ENCODE measurements around the gene GALNT17. TPM values are rescaled to one million over a fixed set of nuclear protein-coding genes. Genes with fewer than 3 reads are reported as not detected.

The GALNT17 gene
- total RNA-seq, 2 experiments from 2014 or later: not detected

DNA sequence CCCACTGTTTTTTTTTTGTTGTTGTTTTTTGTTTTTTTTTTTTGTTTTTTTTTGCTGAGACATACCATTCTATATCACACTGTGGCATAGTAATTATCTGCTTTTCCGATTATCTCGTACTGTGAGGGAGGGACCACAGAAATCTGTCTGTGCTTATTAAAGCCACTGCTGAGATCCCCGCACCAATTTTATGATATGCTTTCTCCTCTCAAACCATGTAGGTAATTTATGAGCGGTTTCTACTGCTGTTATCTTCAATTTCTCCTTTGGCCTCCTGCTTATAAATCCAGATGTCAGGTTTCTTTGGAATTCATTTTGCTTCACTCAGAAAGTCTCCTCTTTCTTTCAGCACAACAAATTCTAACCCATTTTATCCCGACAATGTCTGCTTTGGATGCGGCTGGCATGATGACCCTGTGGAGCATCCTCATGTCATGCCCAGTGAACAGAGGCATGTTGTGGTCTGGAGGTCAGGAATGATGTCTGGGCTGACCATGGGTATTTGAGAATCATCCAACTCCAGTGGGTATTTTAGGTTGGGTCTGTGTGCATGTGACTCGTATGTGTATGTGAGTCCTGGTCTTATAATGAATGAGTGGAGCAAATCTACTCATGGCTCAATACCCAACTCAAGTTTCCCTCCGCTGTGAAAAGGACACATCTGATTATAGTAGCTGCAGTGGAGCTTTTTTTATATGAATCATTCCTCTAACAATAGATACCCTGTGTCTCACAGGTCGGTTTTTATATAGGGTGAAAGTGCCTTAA lies 213.4 kb downstream of the GALNT17 start:
- H3K36me3 Mint-ChIP-seq: no peaks in the 10 kb centered on the region
- no peak for DNase-seq
- H3K4me3 Mint-ChIP-seq: no peak overlapping the region
- H3K27ac Mint-ChIP-seq: no peak overlapping the region
- H3K27me3 Mint-ChIP-seq: no peaks in the 10 kb centered on the region
- H3K9me3 Mint-ChIP-seq: peaks cover 12% of the 10 kb centered on the region
- no peaks in the 10 kb centered on the region for H3K4me1 Mint-ChIP-seq

DNA sequence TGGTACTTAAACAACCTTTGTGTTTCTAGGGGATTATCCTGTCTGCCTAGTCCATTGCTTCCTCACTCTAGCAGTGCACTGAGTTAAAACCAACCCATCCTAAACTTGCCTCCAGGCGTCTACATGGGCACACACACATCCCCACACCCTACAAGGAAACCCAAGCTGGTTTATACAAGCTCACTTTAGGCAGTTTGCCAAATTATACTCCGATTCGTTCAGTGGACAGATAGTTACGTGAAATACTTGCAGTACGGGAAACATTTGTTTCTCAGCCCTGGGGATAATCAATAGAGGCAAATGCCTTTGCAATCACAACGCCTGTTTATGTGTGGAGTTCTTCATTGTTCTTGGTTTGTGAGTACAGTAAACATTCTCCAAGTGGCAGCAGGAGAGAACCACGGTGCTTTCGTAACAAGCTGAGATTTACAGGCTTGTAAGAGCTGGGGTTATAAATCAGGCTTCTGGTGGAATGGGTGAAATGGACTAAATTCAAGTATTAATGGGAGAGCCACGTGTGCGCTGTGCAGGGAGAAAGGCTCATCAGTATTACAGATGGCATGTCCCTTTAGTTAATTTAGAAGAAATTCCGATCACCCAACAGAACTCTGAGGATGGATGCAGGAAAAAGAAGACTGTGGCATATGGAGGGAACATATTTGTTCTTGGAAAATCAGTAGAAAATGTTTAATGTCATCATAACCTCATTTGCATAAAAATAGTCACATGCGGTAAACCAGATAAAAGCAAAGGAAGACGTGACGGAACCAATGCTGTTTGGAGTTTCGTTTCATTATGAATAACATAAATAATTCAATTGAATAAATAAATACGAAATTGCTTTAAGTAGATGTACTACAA lies 217.1 kb downstream of the GALNT17 start:
- Mint-ChIP-seq H3K36me3 (no peaks in the 10 kb centered on the region), H3K27me3 (no peaks in the 10 kb centered on the region), H3K27ac (no peak overlapping the region), H3K4me3 (no peak overlapping the region), H3K9me3 (peaks cover 12% of the 10 kb centered on the region), H3K4me1 (no peaks in the 10 kb centered on the region)
- DNase-seq: no peak

GRCh38 chr7:71349682-71350481 lies 217.9 kb downstream of the GALNT17 start:
- H3K27me3 Mint-ChIP-seq: no peaks in the 10 kb centered on the region
- no peaks in the 10 kb centered on the region for H3K36me3 Mint-ChIP-seq
- H3K4me3 Mint-ChIP-seq: no peak overlapping the region

GRCh38 chr7:71350680-71351079 lies 218.7 kb downstream of the GALNT17 start:
- no peak for DNase-seq
- Mint-ChIP-seq H3K4me3 (no peak overlapping the region), H3K4me1 (no peaks in the 10 kb centered on the region), H3K36me3 (no peaks in the 10 kb centered on the region), H3K9me3 (peaks cover 6% of the 10 kb centered on the region), H3K27me3 (no peaks in the 10 kb centered on the region), H3K27ac (no peak overlapping the region)

More at GRCh38 chr7:71349682-71350481, 217.9 kb downstream of the GALNT17 start:
- no peak for DNase-seq
- no peak overlapping the region for H3K27ac Mint-ChIP-seq
- H3K9me3 Mint-ChIP-seq: peaks cover 6% of the 10 kb centered on the region
- H3K4me1 Mint-ChIP-seq: no peaks in the 10 kb centered on the region

DNA sequence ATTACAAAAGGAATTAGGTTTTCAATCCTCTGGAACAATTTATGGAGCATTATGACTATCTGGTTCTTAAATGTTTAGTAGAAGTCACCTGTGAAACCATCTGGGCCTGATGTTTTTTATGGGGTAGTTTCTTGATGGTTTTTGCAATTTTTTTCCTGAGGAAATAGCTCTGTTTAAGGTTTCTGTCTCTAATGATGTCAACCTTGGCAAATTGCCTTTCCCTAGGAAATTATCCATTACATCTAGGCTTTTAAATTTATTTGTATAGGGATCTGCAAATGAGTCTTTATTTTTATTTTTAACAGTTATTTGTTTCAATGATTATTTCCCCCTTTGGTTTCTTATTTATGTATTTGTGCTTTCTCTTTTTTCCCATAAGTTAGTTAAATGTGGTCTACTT lies 222.8 kb downstream of the GALNT17 start:
- Mint-ChIP-seq H3K4me1 (no peaks in the 10 kb centered on the region), H3K27me3 (no peaks in the 10 kb centered on the region), H3K9me3 (peaks cover 11% of the 10 kb centered on the region), H3K27ac (no peak overlapping the region), H3K4me3 (no peak overlapping the region), H3K36me3 (no peaks in the 10 kb centered on the region)
- no peak for DNase-seq

GRCh38 chr7:71361451-71362032 lies 229.6 kb downstream of the GALNT17 start:
- no peaks in the 10 kb centered on the region for H3K36me3 Mint-ChIP-seq
- H3K4me1 Mint-ChIP-seq: no peaks in the 10 kb centered on the region
- no peaks in the 10 kb centered on the region for H3K27me3 Mint-ChIP-seq
- H3K9me3 Mint-ChIP-seq: peaks cover 3% of the 10 kb centered on the region
- H3K27ac Mint-ChIP-seq: no peak overlapping the region
- DNase-seq: no peak
- H3K4me3 Mint-ChIP-seq: no peak overlapping the region

GRCh38 chr7:71362240-71362639 lies 230.3 kb downstream of the GALNT17 start:
- Mint-ChIP-seq H3K27ac (no peak overlapping the region), H3K4me1 (no peaks in the 10 kb centered on the region), H3K4me3 (no peak overlapping the region), H3K36me3 (no peaks in the 10 kb centered on the region), H3K9me3 (peaks cover 3% of the 10 kb centered on the region), H3K27me3 (no peaks in the 10 kb centered on the region)
- DNase-seq: no peak

- no peak overlapping the region for H3K27ac Mint-ChIP-seq
- H3K4me3 Mint-ChIP-seq: no peak overlapping the region
- H3K27me3 Mint-ChIP-seq: no peaks in the 10 kb centered on the region
- H3K36me3 Mint-ChIP-seq: no peaks in the 10 kb centered on the region
- peaks cover 3% of the 10 kb centered on the region for H3K9me3 Mint-ChIP-seq
- H3K4me1 Mint-ChIP-seq: no peaks in the 10 kb centered on the region
- DNase-seq: no peak
Observed at GRCh38 chr7:71363223-71363622, 231.3 kb downstream of the GALNT17 start.

DNA sequence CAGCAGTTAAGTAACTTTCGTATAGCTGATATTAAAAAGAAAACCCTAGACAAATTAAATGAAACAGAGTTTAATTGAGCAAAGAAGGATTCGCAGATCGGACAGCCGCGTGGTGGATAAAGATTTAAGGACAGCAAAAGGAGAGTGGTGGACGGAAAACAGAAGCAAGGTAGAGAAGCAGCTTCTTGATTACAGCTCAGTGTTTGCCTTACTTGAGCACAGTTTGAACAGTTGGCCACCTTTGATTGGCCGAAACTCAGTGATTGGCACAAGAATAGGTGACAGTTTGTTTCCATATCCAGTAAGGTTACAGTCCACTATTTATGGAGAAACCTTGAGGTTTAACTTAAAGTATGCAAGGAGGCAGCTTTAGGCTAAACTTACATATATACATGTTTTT lies 231.7 kb downstream of the GALNT17 start:
- H3K4me1 Mint-ChIP-seq: no peaks in the 10 kb centered on the region
- DNase-seq: no peak
- no peak overlapping the region for H3K4me3 Mint-ChIP-seq
- H3K36me3 Mint-ChIP-seq: no peaks in the 10 kb centered on the region
- H3K9me3 Mint-ChIP-seq: peaks cover 3% of the 10 kb centered on the region
- no peaks in the 10 kb centered on the region for H3K27me3 Mint-ChIP-seq
- H3K27ac Mint-ChIP-seq: no peak overlapping the region

- H3K27ac Mint-ChIP-seq: no peak overlapping the region
- no peaks in the 10 kb centered on the region for H3K4me1 Mint-ChIP-seq
- no peaks in the 10 kb centered on the region for H3K36me3 Mint-ChIP-seq
- H3K4me3 Mint-ChIP-seq: no peak overlapping the region
- H3K27me3 Mint-ChIP-seq: no peaks in the 10 kb centered on the region
- no peak for DNase-seq
- no peaks in the 10 kb centered on the region for H3K9me3 Mint-ChIP-seq
Observed at GRCh38 chr7:71364551-71364950, 232.6 kb downstream of the GALNT17 start.

- Mint-ChIP-seq H3K4me3 (no peak overlapping the region), H3K27me3 (no peaks in the 10 kb centered on the region), H3K4me1 (no peaks in the 10 kb centered on the region), H3K9me3 (peaks cover 11% of the 10 kb centered on the region), H3K36me3 (no peaks in the 10 kb centered on the region), H3K27ac (no peak overlapping the region)
- DNase-seq: no peak
Observed at GRCh38 chr7:71372991-71373390, 241.0 kb downstream of the GALNT17 start.

GRCh38 chr7:71377062-71377461 lies 245.1 kb downstream of the GALNT17 start:
- Mint-ChIP-seq H3K9me3 (peaks cover 32% of the 10 kb centered on the region), H3K27ac (no peak overlapping the region), H3K4me3 (no peak overlapping the region), H3K27me3 (no peaks in the 10 kb centered on the region), H3K36me3 (peaks cover 2% of the 10 kb centered on the region), H3K4me1 (no peaks in the 10 kb centered on the region)
- DNase-seq: no peak

DNA sequence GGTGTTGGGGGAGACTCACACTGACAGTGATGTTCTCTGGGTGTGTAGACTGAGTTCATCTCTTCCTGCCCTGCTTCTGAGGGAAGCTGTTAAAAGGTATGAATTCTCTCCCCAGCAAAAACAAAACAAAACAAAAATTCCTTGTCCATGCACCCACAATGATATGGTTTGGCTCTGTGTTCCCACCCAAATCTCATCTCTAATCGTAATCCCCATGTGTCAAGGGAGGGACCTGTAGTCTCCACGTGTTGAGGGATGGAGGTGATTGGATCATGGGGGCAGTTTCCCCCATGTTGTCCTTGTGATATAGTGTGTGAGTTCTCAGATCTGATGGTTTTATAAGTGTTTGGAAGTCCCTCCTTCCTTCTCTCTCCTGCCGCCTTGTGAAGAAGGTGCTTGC lies 245.5 kb downstream of the GALNT17 start:
- no peak overlapping the region for H3K4me3 Mint-ChIP-seq
- no peak for DNase-seq
- H3K4me1 Mint-ChIP-seq: no peaks in the 10 kb centered on the region
- no peak overlapping the region for H3K27ac Mint-ChIP-seq
- H3K27me3 Mint-ChIP-seq: no peaks in the 10 kb centered on the region
- H3K36me3 Mint-ChIP-seq: peaks cover 2% of the 10 kb centered on the region
- H3K9me3 Mint-ChIP-seq: peaks cover 32% of the 10 kb centered on the region

DNA sequence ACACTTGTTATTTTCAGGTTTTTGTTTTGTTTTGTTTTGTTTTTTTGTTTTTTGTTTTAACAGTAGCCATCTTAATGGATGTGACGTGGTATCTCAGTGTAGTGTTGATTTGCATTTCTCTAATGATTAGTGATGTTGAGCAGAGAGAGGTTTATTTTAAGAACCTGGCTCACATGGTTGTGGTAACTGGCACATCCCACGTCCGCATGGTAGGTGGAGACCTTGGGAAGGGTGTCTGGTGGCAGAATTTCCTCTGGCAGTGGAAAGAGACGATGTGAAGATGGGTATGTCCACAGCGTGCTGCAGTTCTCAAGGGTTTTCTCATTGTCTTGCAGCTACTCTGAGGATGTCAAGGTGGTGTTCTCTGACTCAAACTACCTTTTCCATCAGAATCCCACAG lies 252.2 kb downstream of the GALNT17 start:
- Mint-ChIP-seq H3K36me3 (peaks cover 2% of the 10 kb centered on the region), H3K9me3 (peaks cover 13% of the 10 kb centered on the region), H3K27ac (no peak overlapping the region), H3K4me1 (no peaks in the 10 kb centered on the region), H3K4me3 (no peak overlapping the region), H3K27me3 (no peaks in the 10 kb centered on the region)
- no peak for DNase-seq

DNA sequence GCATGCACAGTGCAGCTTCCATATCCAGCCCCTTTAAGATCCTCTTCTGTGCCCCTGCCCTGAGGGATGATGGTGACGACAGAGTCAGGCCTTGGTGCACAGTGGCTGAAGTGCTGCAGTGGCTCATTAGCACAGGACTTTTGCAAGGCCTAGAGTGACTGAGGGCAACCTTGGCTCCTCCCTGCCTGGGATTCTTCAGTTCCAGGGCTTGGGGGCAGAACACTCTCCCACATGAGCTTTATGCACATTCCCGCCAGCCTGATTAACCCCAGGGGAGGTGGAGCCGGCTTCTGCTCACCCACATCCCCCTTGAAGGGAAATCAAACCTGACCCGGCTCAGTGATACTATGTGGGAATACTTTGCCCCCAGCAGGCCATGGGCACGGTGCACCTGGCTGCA lies 253.4 kb downstream of the GALNT17 start:
- Mint-ChIP-seq H3K27me3 (no peaks in the 10 kb centered on the region), H3K27ac (no peak overlapping the region), H3K36me3 (peaks cover 2% of the 10 kb centered on the region)

More for the DNA sequence above, 253.4 kb downstream of the GALNT17 start:
- H3K4me3 Mint-ChIP-seq: no peak overlapping the region
- H3K9me3 Mint-ChIP-seq: peaks cover 3% of the 10 kb centered on the region
- DNase-seq: no peak
- no peaks in the 10 kb centered on the region for H3K4me1 Mint-ChIP-seq

Measured in activated naive CD8-positive, alpha-beta T cell treated with anti-CD3 and anti-CD28 coated beads for 36 hours (primary cell).